Transverse colon (tissue), 4 donors: Measurements from ENCODE around the gene RNF166. TPM values are rescaled to one million over a fixed set of nuclear protein-coding genes. Genes with fewer than 3 reads are reported as not detected.

Experiments
- DNase-seq: peaks from one replicate; pipeline ENCODE4 v3.0.0-alpha.2; 2019
- H3K27ac ChIP-seq, 4 donors: fragments of 200-600 bp; sonication (generic); 2 replicates each; pipeline ENCODE4 v1.5.1; 2016 to 2018; ENCODE audit warnings: inconsistent platforms in 4 of 4
- H3K27me3 ChIP-seq: fragments of 200-600 bp; sonication (generic); 2 replicates; pipeline ENCODE4 v1.5.1; 2017; ENCODE audit warnings: inconsistent platforms
- H3K36me3 ChIP-seq, 4 donors: fragments of 200-600 bp; sonication (generic); 2 replicates each; pipeline ENCODE4 v1.5.1; 2017 to 2019; ENCODE audit warnings: inconsistent platforms in 4 of 4
- H3K4me1 ChIP-seq, 4 donors: fragments of 200-600 bp; sonication (generic); 2 replicates each; pipeline ENCODE4 v1.5.1; 2017 to 2020; ENCODE audit warnings: inconsistent platforms in 4 of 4
- H3K4me3 ChIP-seq, 4 donors: fragments of 200-600 bp; sonication (generic); 1 replicate in 1 of 4; 2 replicates in 3 of 4; pipeline versions ENCODE4 v1.5.1 to v1.6.1; 2017 to 2019; ENCODE audit warnings: inconsistent platforms in 4 of 4
- H3K9me3 ChIP-seq, 2 donors: fragments of 200-600 bp; sonication (generic); 2 replicates each; pipeline ENCODE4 v1.5.1; 2017 to 2019; ENCODE audit warnings: inconsistent platforms in 2 of 2
- EP300 ChIP-seq: sonication (generic); formaldehyde crosslinking; IDR thresholded peaks from one replicate; pipeline ENCODE4 v1.6.1; 2017; ENCODE audit warnings: antibody characterized with exemption, low read depth
- POLR2A ChIP-seq: fragments of 450-650 bp; IDR thresholded peaks from one replicate; pipeline ENCODE4 v1.6.1; 2016; ENCODE audit warnings: antibody characterized with exemption, mild to moderate bottlenecking, moderate library complexity
- POLR2AphosphoS5 ChIP-seq, 3 donors: sonication (generic); formaldehyde crosslinking; IDR thresholded peaks; one replicate each; pipeline ENCODE4 v1.6.1; 2016; ENCODE audit warnings: antibody characterized with exemption in 3 of 3
- WGBS, 2 donors: methylation state at CpG; one replicate each; pipeline ENCODE4 v1.1.5; 2018; ENCODE audit warnings: low coverage in 1 of 2; 5-methylcytosine and 5-hydroxymethylcytosine counted together
- in situ Hi-C, 4 donors: fragments of 200-750 bp; cut with MboI; loops; one replicate each; pipeline versions ENCODE4 v1.15.0 to v1.15.1; 2017; ENCODE audit warnings: low sequenced_read_pairs in 3 of 4, low pct_ligation_motif_present in 1 of 4, low pct_unique_long_range_greater_than_20kb in 1 of 4
- intact Hi-C: fragments of 100-400 bp; cut with DNase I; formaldehyde crosslinking; loops from one replicate; pipeline ENCODE4 v1.15.1; 2023; ENCODE audit warnings: low total_unique reads
- total RNA-seq, 4 donors: library from RNA; depleted of rRNA; stranded (reverse); fragments of >200 nt; gene quantifications; one replicate each; pipeline ENCODE4 v1.1.0, GENCODE V29; 2016
- TF ChIP-seq, protein P1 (sequence below), 5 experiments: fragments of 200-600 bp in 3 of 5; fragments of 450-650 bp in 2 of 5; sonication (generic) in 3 of 5; IDR thresholded peaks; 1 replicate in 2 of 5; 2 replicates in 3 of 5; pipeline ENCODE4 v1.5.1; 2016 to 2017; ENCODE audit warnings: antibody characterized with exemption in 5 of 5, inconsistent platforms in 3 of 5, mild to moderate bottlenecking in 2 of 5, moderate library complexity in 1 of 5

RNF166 gene
- total RNA-seq, 4 donors from 2014 or later = 10.3 to 15.3 (median 14.4) TPM

DNA sequence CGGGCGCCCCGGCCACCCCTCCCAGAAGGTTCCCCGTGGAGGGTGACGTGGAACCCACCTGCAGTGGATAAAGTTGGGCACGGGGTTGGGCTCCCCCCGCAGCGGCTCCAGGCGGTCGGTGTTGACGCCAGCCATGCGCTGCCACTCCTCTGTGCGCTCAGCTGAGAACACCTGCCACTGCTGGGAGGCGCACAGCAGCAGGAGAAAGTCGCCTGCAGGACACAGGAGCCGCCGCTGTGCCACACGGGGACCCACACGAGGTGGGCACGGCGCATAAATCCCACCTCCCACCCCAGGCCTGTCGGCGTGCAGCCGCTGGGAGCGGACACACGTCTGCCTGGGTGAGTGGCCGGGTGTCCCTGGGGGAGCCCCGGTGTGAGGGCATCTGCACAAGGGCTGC, 20.8 kb upstream of the RNF166 start:
- in situ Hi-C loops (loop anchor here in 1 of 4 donors (25.0 kb wide), 1 partner anchor 485 kb away; the partner anchor contains the start of genes SLC22A31 and ZNF778), intact Hi-C loops (no loop called here)
- DNase-seq = no peak
- Histone ChIP-seq H3K27ac (no peak overlapping the region), H3K36me3 (peaks cover 0 to 58% (median 10%) of the 10 kb centered on the region in 4 donors), H3K9me3 (no peaks in the 10 kb centered on the region), H3K27me3 (no peaks in the 10 kb centered on the region), H3K4me1 (no peaks in the 10 kb centered on the region), H3K4me3 (no peak overlapping the region)
- WGBS, 2 donors = 94% methylated on average over 18 of the region's 28 CpGs; no CpG with 5 or more reads in 1 of the 2 donors
- TF ChIP-seq POLR2A (no peak), POLR2AphosphoS5 (IDR thresholded peaks at IDR 0.05) (no peak), EP300 (no peak)
- TF ChIP-seq, protein P1, sequence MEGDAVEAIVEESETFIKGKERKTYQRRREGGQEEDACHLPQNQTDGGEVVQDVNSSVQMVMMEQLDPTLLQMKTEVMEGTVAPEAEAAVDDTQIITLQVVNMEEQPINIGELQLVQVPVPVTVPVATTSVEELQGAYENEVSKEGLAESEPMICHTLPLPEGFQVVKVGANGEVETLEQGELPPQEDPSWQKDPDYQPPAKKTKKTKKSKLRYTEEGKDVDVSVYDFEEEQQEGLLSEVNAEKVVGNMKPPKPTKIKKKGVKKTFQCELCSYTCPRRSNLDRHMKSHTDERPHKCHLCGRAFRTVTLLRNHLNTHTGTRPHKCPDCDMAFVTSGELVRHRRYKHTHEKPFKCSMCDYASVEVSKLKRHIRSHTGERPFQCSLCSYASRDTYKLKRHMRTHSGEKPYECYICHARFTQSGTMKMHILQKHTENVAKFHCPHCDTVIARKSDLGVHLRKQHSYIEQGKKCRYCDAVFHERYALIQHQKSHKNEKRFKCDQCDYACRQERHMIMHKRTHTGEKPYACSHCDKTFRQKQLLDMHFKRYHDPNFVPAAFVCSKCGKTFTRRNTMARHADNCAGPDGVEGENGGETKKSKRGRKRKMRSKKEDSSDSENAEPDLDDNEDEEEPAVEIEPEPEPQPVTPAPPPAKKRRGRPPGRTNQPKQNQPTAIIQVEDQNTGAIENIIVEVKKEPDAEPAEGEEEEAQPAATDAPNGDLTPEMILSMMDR (IDR thresholded peaks at IDR 0.05) = no peak

DNA sequence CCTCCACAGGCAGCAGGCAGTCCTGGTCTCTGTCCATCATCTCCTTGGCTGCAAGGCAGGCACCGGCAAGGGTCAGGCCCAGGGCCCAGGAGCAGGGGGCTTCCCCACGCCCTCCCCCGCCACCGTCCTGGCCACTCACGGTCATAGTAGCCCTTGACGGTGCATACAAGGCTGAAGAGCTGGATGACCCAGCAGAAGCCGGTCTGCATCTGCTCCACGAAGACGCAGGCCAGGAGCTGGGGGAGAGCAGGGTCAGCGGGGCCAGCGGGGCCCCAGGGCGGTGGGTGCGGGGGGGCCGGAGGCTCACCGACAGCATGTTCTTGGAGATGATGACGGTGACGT, 20.2 kb upstream of the RNF166 start:
- in situ Hi-C loops (loop anchor here in 1 of 4 donors (25.0 kb wide), 1 partner anchor 486 kb away; the partner anchor contains the start of genes SLC22A31 and ZNF778), intact Hi-C loops (no loop called here)
- Histone ChIP-seq H3K27ac (no peak overlapping the region), H3K4me3 (no peak overlapping the region), H3K4me1 (no peaks in the 10 kb centered on the region), H3K36me3 (peaks cover 0 to 63% (median 13%) of the 10 kb centered on the region in 4 donors), H3K9me3 (no peaks in the 10 kb centered on the region), H3K27me3 (no peaks in the 10 kb centered on the region)
- TF ChIP-seq, protein P1 (IDR thresholded peaks at IDR 0.05) = no peak
- TF ChIP-seq POLR2A (no peak), POLR2AphosphoS5 (IDR thresholded peaks at IDR 0.05) (no peak), EP300 (no peak)
- WGBS, 2 donors = 91% methylated on average over 16 of the region's 17 CpGs; no CpG with 5 or more reads in 1 of the 2 donors
- DNase-seq = no peak

DNA sequence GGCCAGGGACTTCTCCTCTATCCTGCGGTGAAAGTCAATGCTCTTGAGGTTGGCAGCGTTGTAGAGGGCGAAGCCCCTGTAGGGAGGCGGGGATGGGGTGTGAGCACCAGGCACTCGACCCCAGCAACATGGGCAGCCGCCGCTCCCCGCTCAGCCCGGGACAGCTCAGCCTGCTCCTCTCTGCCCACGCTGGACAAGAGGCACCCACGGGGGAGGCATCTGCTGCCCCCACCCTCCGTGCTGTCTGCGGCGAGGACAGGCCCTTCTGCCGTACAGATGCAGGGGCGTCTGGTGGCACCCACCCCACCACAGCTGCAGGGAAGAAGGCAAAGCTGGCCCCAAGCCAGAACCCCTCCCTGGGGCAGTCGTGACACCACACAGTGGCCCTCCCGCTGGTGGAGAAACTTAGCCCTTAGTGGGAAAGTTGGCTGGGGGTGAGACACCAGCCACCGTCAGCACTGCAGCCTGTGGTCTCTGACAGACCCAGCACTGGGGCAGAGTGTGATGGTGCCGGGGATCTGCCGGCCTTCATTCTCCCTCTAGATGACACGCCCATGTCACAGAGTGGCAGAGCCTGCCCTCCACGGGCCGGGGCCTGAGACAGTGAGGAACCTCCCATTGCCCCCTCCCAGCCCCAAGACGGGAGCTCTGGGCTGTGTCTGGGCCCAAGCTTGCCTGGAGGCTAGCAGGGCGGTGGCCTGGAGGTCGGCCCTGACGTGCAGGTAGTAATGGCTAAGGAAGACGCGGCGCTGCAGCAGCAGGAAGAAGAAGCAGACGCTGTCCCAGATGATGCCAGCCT, 19.6 kb upstream of the RNF166 start:
- H3K4me3 ChIP-seq = no peak overlapping the region
- WGBS, 2 donors = 80 to 84% methylated on average over 1 to 32 of the region's 32 CpGs
- no peak overlapping the region for H3K27ac ChIP-seq
- H3K27me3 ChIP-seq = no peaks in the 10 kb centered on the region
- DNase-seq = no peak
- peaks cover 0 to 62% (median 17%) of the 10 kb centered on the region in 4 donors for H3K36me3 ChIP-seq
- intact Hi-C loops = no loop called here
- no peaks in the 10 kb centered on the region for H3K4me1 ChIP-seq
- in situ Hi-C loops = loop anchor here in 1 of 4 donors (25.0 kb wide), 1 partner anchor 486 kb away; the partner anchor contains the start of genes SLC22A31 and ZNF778
- no peaks in the 10 kb centered on the region for H3K9me3 ChIP-seq
- TF ChIP-seq POLR2A (no peak), EP300 (no peak), POLR2AphosphoS5 (IDR thresholded peaks at IDR 0.05) (no peak)
- TF ChIP-seq, protein P1 (IDR thresholded peaks at IDR 0.05) = no peak

DNA sequence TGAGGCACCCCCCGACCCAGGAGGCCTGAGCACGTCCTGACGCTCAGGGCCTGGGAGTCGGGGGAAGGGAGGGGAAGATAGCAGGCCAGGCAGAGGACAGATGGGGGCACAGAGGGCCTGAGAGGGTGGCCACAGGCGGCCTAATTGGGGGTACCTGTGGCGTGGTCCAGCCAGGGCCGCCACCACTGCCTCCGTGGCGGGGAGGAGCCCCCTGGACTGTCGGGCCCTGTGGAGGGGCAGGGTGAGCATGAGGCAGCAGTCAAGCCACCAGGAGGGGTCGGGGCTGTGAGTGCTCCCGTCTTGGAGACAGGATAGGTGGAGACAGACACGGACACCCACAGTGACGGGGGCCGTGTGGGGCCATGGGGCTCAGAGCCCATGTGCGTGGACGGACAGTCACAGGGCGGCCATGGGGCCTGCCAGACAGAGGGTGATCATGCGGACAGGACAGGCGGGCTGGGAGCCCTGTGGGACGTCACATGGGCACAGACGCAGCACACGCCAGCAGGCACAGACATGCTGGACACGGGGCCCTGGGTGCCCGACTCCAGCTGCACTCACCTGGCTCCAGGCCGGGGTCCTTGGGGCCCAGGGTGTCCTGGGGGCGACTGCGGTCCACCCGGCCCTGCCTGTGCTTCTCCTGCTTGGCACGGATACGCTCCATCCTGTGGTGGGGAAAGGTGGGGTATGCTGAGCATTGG, 18.8 kb upstream of the RNF166 start:
- TF ChIP-seq POLR2AphosphoS5 (IDR thresholded peaks at IDR 0.05) (no peak), POLR2A (no peak), EP300 (no peak)
- TF ChIP-seq, protein P1 (IDR thresholded peaks at IDR 0.05) = no peak
- Histone ChIP-seq H3K4me1 (no peaks in the 10 kb centered on the region), H3K9me3 (no peaks in the 10 kb centered on the region), H3K4me3 (no peak overlapping the region), H3K36me3 (peaks cover 0 to 69% (median 18%) of the 10 kb centered on the region in 4 donors), H3K27me3 (no peaks in the 10 kb centered on the region), H3K27ac (no peak overlapping the region)
- WGBS, 2 donors = 89% methylated on average over 31 of the region's 31 CpGs; no CpG with 5 or more reads in 1 of the 2 donors
- intact Hi-C loops (no loop called here), in situ Hi-C loops (loop anchor here in 1 of 4 donors (25.0 kb wide), 1 partner anchor 487 kb away; the partner anchor contains the start of genes SLC22A31 and ZNF778)
- DNase-seq = no peak
